ENCODE measurements around the gene CYP2D6. TPM values are rescaled to one million over a fixed set of nuclear protein-coding genes. Genes with fewer than 3 reads are reported as not detected.

The CYP2D6 gene
- total RNA-seq, 1 donor from 2014 or later: 1.4 TPM

DNA sequence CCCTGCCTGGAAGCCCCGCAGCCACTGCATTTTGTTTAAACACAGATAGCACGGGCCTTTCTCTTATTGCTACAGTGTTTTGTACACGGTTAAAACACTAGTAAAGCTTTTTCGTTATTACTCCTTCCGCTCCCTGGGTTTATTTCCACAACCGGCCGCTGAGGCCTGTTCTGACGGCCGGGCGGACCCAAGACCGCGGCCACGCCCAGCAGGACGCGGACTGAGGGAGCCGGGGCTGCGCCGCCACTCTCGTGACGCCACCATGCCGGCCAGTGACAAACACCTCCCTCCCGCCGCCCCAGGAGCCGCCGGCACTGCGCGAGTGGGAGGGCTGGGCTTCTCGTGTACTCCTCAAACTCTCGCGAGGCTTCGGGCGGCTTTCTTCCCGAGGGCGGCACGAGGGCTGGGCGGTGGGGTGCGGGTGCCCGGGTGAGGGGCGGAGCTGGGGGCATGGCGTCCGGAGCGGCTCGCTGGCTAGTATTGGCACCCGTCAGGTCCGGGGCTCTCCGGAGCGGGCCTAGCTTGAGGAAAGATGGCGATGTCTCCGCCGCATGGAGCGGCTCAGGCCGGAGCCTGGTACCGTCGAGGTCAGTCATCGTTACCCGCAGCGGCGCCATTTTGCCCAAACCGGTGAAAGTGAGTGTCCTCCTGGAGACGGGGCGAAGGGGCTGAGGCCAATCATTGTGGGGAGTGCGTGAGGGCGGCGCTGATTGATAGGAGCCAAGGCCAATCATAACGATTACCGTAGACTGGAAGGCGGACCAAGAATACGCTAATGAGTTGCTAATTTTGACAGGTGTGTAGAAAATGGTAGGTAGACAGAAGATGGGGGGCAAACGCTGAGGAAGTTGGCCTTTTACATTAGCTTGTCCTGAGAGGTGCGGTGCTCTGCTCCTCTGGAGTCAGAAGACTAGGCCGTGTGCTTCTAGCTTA, 51.0 kb downstream of the CYP2D6 start, which contains the start of gene SMDT1:
Gene SMDT1, plus strand, starts transcription at position 382 of the 933 bp plus-strand sequence. Its CDS starts 69 bp downstream, at position 451.
- Mint-ChIP-seq H3K36me3 (ENCODE audit: unreplicated experiment) (peaks cover 10% of the 10 kb centered on the region), H3K4me1 (ENCODE audit: unreplicated experiment) (peaks cover 23% of the 10 kb centered on the region), H3K27me3 (ENCODE audit: unreplicated experiment) (no peaks in the 10 kb centered on the region), H3K27ac (ENCODE audit: unreplicated experiment) (peak within 1 kb of the TSS; percentile 99), H3K9me3 (ENCODE audit: unreplicated experiment) (no peaks in the 10 kb centered on the region), H3K4me3 (ENCODE audit: unreplicated experiment) (peak within 1 kb of the TSS; percentile 83)
- TF ChIP-seq, protein P1, sequence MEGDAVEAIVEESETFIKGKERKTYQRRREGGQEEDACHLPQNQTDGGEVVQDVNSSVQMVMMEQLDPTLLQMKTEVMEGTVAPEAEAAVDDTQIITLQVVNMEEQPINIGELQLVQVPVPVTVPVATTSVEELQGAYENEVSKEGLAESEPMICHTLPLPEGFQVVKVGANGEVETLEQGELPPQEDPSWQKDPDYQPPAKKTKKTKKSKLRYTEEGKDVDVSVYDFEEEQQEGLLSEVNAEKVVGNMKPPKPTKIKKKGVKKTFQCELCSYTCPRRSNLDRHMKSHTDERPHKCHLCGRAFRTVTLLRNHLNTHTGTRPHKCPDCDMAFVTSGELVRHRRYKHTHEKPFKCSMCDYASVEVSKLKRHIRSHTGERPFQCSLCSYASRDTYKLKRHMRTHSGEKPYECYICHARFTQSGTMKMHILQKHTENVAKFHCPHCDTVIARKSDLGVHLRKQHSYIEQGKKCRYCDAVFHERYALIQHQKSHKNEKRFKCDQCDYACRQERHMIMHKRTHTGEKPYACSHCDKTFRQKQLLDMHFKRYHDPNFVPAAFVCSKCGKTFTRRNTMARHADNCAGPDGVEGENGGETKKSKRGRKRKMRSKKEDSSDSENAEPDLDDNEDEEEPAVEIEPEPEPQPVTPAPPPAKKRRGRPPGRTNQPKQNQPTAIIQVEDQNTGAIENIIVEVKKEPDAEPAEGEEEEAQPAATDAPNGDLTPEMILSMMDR (IDR thresholded peaks at IDR 0.05): no peak
- peak; percentile 100 for DNase-seq (ENCODE audit: extremely low spot score, unreplicated experiment)

DNA sequence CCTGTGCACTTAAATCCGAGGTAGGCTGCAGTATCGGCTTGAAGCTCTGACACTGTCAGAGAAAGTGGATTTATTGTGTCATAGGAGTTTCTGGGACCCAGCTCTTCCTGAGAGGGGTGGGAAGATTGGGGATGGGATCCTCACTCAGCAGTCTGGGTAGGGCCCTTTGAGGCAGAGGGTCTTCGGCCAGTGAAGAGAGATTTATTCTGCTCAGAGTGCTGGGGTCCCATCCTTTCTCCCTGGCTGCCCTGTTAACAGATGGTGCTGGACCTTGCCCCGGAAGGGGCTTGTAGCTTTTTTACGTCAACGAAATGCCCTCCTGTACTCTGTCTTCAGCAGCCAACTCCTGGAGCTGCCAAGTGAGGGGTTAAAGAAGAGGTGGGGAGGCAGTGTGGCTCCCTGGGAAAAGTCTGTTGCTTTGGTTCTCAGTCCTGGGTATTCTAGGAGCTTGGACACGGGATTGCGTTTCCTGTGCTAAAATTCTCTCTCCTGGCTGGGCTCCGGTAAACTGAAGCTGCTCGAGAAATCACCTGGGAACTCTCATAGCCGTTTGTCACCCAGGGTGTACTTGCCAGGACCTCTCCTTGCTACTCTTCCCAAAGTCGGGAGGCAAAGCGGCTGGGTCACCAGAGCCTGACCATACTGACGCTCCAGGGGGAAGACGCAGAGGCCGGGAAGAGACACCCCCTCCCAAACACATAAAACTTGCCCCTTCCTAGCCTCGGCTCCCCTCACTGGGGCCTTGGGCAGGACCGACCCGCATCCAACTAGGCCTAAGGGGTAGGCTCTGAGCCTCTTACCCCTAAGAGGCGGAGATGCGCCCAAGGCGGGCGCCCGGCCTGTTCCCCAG, 51.9 kb downstream of the CYP2D6 start:
- Mint-ChIP-seq H3K4me1 (ENCODE audit: unreplicated experiment) (peaks cover 23% of the 10 kb centered on the region), H3K27ac (ENCODE audit: unreplicated experiment) (peak overlapping the region; percentile 99)

DNA sequence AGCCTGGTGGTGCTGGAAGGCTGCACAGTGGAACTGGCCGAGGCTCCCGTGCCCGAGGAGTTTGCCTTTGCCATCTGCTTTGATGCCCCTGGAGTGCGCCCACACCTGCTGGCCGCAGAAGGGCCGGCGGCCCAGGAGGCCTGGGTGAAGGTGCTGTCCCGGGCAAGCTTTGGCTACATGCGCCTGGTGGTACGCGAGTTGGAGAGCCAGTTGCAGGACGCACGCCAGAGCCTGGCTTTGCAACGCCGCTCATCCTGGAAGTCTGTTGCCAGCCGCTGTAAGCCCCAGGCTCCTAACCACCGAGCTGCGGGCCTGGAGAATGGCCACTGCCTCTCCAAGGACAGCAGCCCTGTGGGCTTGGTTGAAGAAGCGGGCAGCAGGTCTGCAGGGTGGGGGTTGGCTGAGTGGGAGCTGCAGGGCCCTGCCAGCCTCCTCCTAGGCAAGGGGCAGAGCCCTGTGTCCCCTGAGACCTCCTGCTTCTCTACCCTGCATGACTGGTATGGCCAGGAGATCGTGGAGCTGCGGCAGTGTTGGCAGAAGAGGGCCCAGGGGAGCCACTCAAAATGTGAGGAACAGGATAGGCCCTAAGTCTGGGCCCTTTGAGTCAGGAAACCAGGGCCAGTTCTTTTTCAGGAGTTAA, 53.0 kb downstream of the CYP2D6 start:
- no peak for DNase-seq (ENCODE audit: extremely low spot score, unreplicated experiment)
- Mint-ChIP-seq H3K36me3 (ENCODE audit: unreplicated experiment) (peaks cover 3% of the 10 kb centered on the region), H3K9me3 (ENCODE audit: unreplicated experiment) (no peaks in the 10 kb centered on the region), H3K4me3 (ENCODE audit: unreplicated experiment) (no peak overlapping the region), H3K27ac (ENCODE audit: unreplicated experiment) (no peak overlapping the region), H3K4me1 (ENCODE audit: unreplicated experiment) (peaks cover 20% of the 10 kb centered on the region), H3K27me3 (ENCODE audit: unreplicated experiment) (no peaks in the 10 kb centered on the region)
- TF ChIP-seq, protein P1 (IDR thresholded peaks at IDR 0.05): no peak

More for the DNA sequence above, 51.9 kb downstream of the CYP2D6 start:
- Mint-ChIP-seq H3K9me3 (ENCODE audit: unreplicated experiment) (no peaks in the 10 kb centered on the region), H3K4me3 (ENCODE audit: unreplicated experiment) (peak overlapping the region; percentile 83), H3K27me3 (ENCODE audit: unreplicated experiment) (no peaks in the 10 kb centered on the region), H3K36me3 (ENCODE audit: unreplicated experiment) (peaks cover 6% of the 10 kb centered on the region)
- no peak for DNase-seq (ENCODE audit: extremely low spot score, unreplicated experiment)
- TF ChIP-seq, protein P1 (IDR thresholded peaks at IDR 0.05): no peak

DNA sequence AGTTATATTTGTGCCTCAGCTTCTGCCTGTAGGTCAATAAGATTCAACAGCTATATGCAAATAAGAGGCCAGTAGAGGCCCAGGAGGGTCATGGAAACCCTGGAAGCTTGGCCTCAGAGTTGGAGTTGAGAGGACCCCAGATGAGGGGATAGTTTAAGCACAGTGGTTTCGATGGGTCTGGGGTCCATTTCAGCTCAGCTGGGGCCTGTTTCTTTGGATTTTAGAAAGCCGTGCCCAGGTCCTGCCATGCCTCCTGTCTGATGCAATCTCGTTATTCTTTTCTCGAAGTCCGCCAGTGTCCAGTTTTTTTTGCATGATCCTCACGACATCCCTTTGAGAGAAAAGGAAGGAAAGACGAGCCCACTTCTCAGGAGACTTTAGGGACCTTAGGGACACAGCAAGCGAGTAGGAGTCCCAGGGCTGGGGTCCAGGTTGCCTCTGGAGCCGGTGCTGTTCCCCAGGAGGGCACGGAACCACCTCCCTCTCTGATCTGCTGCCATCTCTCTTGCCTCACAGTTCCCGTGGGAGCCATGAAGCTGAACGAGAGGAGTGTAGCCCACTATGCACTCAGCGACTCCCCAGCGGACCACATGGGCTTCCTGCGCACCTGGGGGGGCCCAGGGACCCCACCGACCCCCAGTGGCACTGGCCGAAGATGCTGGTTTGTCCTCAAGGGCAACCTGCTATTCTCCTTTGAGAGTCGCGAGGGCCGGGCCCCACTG, 53.7 kb downstream of the CYP2D6 start:
- no peaks in the 10 kb centered on the region for H3K27me3 Mint-ChIP-seq (ENCODE audit: unreplicated experiment)
- peaks cover 19% of the 10 kb centered on the region for H3K4me1 Mint-ChIP-seq (ENCODE audit: unreplicated experiment)
- no peak overlapping the region for H3K4me3 Mint-ChIP-seq (ENCODE audit: unreplicated experiment)
- no peak overlapping the region for H3K27ac Mint-ChIP-seq (ENCODE audit: unreplicated experiment)
- no peak for DNase-seq (ENCODE audit: extremely low spot score, unreplicated experiment)
- TF ChIP-seq, protein P1 (IDR thresholded peaks at IDR 0.05): no peak
- no peaks in the 10 kb centered on the region for H3K9me3 Mint-ChIP-seq (ENCODE audit: unreplicated experiment)
- H3K36me3 Mint-ChIP-seq (ENCODE audit: unreplicated experiment): no peaks in the 10 kb centered on the region

Other genes with a start within 250 kb of the CYP2D6 start
- gene SHISA8, start 215.7 kb downstream of the CYP2D6 start, total RNA-seq: not detected in 2 replicates
- 0.18 and 0.27 TPM in 2 replicates for gene TNFRSF13C, start 204.0 kb downstream of the CYP2D6 start, total RNA-seq
- 6.9 and 7.2 TPM in 2 replicates for gene CENPM, start 183.7 kb downstream of the CYP2D6 start, total RNA-seq
- gene SEPTIN3, start 161.4 kb downstream of the CYP2D6 start, total RNA-seq: 0.42 and 0.46 TPM in 2 replicates
- gene WBP2NL, start 132.0 kb downstream of the CYP2D6 start, total RNA-seq: not detected in 2 replicates
- gene NAGA, start 60.0 kb downstream of the CYP2D6 start, total RNA-seq: 23.5 and 24.8 TPM in 2 replicates
- gene PHETA2, start 56.6 kb downstream of the CYP2D6 start, total RNA-seq: not detected in 2 replicates
- 67.9 and 76.5 TPM in 2 replicates for gene SMDT1, start 51.1 kb downstream of the CYP2D6 start, total RNA-seq
- gene NDUFA6, start 40.0 kb downstream of the CYP2D6 start, total RNA-seq: 58.5 and 69.2 TPM in 2 replicates
- 40.5 and 41.1 TPM in 2 replicates for gene TCF20, start 139.8 kb upstream of the CYP2D6 start, total RNA-seq

Data from osteocyte (in vitro differentiated cells).